Thyroid gland (tissue), 4 donors: ENCODE results near the gene MYLK.

ENCODE experiments used
- POLR2A ChIP-seq, 2 donors: fragments of 450-650 bp; IDR thresholded peaks; one replicate each; pipeline ENCODE4 v1.6.1; 2017; ENCODE audit warnings: antibody characterized with exemption in 2 of 2, mild to moderate bottlenecking in 2 of 2, moderate library complexity in 1 of 2
- TF ChIP-seq, protein P1 (sequence below), 6 experiments: fragments of 200-600 bp in 3 of 6; fragments of 450-650 bp in 3 of 6; sonication (generic) in 3 of 6; IDR thresholded peaks; one replicate each; pipeline ENCODE4 v1.5.1; 2016 to 2019; ENCODE audit warnings: antibody characterized with exemption in 6 of 6, mild to moderate bottlenecking in 2 of 6, inconsistent platforms in 1 of 6, moderate library complexity in 1 of 6

DNA sequence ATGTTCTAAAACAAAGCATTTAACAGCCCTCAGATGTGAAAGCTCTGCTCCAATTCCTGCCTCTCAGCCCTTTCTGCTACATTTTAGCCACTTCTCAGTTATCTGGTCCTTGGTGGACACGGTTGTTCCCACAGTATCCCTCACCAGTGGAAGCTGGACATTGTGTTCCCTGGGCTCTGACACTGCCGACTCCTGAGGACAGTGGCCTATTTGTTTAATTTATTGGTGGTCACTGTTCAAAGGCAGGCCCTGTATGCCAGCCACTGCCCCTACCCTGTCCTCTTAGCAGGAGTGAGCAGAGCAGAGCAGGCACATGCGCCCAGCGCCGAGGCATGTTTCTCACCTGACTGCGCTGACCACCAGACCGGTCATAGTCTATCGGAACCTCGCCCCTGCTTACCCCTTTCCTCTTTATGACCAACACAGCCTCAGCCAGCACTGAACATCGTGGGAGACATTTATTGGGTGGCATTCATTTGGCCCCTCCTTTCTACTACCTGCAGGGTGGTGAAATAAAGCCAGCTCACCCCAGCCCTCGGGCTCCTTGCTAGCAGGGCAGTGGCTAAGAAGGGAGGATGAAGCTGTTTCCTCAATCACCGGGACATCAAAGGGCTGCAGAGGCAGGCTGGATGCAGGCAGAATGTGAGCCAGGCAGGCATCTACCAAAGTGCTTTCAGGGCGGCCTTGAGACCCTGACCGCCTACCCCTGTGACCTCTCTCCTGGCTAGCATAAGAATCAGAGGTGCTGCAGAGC lies 245.0 kb downstream of the MYLK start:
- TF ChIP-seq, protein P1, sequence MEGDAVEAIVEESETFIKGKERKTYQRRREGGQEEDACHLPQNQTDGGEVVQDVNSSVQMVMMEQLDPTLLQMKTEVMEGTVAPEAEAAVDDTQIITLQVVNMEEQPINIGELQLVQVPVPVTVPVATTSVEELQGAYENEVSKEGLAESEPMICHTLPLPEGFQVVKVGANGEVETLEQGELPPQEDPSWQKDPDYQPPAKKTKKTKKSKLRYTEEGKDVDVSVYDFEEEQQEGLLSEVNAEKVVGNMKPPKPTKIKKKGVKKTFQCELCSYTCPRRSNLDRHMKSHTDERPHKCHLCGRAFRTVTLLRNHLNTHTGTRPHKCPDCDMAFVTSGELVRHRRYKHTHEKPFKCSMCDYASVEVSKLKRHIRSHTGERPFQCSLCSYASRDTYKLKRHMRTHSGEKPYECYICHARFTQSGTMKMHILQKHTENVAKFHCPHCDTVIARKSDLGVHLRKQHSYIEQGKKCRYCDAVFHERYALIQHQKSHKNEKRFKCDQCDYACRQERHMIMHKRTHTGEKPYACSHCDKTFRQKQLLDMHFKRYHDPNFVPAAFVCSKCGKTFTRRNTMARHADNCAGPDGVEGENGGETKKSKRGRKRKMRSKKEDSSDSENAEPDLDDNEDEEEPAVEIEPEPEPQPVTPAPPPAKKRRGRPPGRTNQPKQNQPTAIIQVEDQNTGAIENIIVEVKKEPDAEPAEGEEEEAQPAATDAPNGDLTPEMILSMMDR (IDR thresholded peaks at IDR 0.05): no peak
- no peak for TF ChIP-seq POLR2A (IDR thresholded peaks at IDR 0.05)
